Activated CD4-positive, CD25-positive, alpha-beta regulatory T cell treated with anti-CD3 and anti-CD28 coated beads, Interleukin-2, amount 50 U/mL, for 24 hours (primary cell): ENCODE results near the gene ELP4.
A peak's percentile ranks its signal among the peaks of the same experiment; 100 is the strongest.

Source experiments
- ATAC-seq, 2 donors: fragments of 150-1000 bp; cut with Tn5 transposase; one replicate each; pipeline ENCODE4 v1.10.0; 2021; ENCODE audit warnings: mild to moderate bottlenecking in 1 of 2, moderate library complexity in 1 of 2

The ELP4 gene

DNA sequence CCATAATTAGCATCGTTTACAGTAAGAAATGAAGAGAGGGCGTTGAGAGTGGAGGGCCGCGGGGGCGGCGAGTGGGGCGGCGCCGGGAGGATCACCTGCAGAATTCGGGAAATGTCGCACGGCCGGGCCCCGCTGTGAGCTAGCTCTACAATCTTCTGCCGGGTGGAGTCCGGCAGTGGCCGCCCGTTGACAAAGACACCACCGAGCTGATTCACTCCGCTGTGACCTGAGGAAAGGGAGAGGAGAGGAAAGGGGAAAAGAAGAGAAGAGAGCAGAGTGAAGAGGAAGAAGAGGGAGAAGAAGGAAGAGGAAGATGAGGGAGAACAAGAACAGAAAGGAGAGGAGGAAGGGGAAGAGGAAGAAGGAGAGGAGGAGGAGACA lies 293.0 kb downstream of the ELP4 start:
- no peak for ATAC-seq

DNA sequence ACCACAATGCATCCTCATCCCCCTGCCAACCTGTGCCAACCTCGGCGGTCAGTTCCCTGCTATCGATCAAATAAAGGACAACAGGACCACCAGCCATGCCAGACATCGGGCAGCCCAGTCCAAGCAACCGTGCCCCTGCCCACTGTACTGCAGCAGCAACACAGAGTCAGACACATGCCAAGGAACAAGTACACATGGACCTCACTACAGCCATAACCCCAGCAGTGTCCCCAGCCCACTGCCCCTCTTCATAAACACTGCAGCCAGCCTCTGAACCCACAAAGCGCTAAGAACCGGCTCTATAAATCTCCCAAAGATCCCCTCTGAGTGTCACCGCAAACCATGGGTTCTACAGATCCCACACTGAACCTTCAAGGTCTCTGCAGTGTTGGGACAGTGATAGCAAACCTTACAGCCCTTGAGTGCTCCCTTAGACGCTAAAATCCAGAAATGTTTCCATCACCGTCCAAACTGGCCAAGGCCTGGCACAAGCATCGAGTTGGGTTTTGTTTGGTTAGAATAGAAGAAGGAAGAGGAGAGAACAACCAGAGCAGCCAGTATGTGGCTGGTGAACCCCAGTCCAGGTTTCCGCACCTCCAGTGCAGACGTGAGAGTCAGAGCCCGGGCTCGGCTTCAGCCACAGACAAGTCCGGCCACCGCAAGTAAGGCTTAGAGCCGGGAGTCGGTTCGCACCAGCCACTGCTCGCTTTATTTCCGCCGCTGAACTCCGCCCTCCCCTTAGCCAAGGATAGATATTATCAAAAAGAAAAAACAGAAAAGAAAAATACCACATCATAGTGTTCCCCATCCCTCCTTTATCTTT lies 293.6 kb downstream of the ELP4 start:
- ATAC-seq = no peak

DNA sequence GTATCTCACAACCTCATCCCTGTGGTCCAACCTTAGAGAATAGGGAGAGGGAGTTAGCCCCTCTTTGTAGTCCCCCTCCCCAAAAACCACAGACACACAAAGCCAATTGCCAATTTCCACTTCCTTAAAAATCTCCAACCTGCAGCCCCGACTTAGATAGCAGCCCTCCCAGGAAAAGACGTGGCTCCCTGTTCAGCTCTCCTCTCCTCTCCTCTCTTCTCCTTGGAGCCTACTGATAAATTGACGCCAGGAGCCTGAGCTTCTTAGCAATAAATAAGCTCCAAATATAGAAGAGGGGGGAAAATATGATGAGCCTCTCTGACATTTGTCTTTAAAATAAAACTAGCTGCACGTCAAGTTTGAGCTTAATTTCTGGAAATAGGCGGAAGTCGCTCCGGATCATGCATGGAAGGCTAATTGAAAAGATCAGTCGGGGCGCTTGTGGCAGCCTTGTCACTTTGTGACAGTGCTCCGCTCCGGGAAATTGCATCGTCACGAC lies 294.3 kb downstream of the ELP4 start:
- no peak for ATAC-seq

DNA sequence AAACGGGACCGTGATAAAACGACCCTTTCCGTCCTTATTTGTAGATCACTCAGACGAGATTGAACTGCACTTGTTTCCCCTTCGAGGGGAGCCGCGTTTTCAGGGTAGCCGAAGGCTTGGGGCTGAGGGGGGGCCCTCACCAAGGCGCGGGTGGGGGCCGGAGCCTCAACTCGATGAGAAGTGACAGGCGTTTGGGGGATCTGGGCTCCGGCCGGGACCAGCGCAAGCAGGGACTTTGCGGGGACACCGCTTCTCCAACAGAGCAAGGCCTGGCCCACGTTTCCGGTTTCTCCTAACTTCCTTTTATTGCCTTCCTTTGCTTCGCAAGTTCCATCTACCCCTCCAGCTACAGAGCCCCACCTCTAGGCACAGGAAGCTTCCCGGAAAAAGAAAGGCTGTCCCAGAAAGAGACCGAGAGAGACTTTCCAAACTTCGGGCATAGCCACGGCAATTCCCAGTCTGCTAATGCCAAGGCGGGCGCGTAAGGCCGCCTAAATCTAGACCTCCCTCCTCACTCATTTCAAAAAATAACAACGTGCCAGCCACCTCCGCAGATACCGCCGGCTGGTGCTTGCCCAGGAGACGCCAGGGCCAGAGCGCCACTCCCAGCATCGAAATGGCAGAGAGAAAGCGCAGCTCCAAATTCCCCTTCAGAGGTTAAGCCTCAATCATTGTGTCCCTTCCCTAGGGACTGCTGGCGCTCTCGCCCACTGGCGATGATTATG lies 294.9 kb downstream of the ELP4 start:
- ATAC-seq = no peak

DNA sequence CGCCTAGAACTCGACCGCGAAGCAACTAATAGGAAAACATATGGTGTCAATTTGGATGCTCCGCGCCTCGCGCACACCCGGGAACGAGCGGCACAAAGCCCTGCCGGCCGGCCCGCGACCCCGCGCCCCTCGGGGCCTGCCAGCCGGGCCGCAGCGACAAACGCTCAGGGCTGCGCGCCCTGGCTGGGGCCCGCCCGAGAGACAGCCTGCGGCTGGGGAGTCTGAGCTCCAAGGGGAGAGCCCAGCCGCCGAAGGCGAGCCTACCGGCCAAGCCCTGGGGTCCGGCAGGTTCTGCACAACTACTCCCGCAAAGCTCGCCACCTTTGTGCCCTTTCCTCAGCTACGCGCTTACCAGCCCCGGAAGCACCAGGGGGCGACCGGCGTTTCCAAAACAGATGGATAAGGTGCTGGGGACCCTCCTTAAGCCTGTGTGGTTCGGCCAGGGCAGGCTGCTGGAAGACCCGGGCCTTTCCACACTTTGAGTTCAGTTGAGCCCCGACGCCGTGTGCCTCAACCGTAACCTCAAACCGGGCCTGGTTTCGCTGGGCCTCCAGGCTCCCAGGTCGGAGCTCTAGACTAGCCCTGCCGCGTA lies 295.6 kb downstream of the ELP4 start:
- ATAC-seq = no peak

DNA sequence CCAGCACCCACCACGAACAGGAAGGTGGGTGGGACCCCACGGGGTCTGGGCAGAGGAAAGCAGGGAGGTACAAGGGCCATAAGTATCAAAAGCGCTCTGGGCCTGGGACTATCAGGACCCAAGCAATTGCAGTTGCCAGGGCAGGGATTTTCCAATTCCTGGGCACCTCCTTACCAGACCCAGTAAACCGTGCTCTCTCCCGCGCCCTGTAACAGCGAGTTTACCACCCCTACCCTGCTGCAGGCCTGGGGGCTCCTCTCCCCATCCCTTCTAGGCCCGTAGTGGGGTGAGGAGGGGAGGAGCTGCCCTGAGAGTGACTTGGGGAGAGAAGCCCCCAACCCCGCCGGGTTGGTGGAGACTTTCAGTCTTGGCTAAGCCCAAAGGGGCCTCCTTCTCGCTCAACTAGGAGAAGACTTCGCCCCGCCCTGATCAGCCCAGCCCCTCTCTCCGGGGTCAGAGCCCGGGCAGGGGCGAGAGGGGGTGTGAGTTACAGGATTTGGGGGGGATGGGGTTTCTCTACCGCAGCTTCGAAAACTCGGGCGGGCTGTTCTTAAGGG lies 296.1 kb downstream of the ELP4 start:
- no peak for ATAC-seq

DNA sequence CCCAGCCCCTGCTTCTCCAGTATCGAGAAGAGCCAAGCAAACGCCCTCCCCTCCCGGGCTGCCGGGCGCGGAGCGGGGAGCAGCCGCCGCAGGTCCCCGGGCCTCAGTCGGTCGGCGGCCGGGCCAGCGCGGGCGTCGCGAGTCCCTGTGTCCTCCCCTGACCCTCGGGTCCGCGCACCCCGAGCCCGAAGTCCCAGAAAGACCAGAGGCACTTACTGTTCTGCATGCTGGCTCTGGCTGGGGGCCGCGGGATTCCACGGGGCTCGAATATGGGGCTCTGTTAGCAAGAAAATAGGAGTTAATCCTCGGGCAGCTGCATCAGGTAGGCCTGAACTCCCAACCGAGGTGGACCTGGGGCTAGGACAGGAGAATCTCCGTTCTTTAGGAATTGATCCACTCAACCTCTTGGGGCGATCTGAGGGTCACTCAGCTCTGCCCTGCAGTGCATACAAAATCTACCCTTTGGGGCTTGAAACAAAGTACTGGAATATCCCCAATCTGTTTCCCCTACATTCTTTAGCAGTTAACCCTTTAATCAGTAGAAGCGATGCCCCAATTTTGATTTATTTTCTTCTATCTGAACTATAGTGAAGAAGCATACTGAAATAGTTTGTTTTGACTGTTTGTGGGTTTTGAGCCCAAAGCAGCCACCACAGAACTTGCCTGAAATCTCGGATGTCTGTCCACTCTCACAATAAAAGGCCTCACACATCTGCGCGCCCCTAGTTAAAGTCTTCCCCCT lies 296.8 kb downstream of the ELP4 start:
- no peak for ATAC-seq

DNA sequence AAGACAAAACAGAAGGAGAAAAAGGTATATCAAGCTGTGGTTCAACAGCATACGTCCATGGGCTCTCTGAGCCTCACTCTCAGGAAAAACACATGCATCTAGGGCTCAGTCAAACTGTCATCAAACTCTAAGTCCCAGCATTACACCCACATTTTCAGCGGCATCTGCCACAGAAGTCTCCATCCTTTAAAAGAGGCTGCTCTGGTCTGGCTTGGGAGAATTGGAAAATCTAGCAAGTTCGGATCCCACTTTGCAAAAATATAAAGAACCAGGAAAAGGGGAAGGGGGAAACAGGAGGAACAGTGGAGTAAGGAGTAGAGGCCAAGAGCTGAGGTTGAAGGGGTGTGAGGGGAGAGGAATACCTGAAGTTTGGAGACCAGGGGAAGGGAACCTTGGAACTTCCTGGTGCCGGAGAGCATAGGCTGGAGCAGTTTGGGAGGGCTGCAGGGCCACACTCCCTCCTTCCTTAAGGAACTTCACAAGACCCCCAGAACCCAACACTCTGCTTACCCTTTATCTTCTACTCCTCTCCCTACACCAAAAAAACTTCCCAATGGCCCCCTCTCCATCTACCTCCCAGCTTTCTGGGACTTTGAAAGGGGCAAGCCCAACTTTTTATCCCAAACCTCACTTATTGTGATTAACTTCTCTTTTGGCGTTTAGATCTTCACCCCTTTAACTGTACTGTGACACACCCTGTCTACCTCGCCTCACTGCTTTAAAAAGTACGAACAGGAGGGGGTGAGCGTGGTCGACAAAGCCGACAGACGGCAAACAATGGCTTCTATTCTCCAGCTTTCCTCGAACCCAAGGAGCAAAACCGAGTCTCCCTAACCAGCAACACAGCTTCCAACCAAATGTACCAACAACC lies 297.6 kb downstream of the ELP4 start:
- ATAC-seq = no peak

DNA sequence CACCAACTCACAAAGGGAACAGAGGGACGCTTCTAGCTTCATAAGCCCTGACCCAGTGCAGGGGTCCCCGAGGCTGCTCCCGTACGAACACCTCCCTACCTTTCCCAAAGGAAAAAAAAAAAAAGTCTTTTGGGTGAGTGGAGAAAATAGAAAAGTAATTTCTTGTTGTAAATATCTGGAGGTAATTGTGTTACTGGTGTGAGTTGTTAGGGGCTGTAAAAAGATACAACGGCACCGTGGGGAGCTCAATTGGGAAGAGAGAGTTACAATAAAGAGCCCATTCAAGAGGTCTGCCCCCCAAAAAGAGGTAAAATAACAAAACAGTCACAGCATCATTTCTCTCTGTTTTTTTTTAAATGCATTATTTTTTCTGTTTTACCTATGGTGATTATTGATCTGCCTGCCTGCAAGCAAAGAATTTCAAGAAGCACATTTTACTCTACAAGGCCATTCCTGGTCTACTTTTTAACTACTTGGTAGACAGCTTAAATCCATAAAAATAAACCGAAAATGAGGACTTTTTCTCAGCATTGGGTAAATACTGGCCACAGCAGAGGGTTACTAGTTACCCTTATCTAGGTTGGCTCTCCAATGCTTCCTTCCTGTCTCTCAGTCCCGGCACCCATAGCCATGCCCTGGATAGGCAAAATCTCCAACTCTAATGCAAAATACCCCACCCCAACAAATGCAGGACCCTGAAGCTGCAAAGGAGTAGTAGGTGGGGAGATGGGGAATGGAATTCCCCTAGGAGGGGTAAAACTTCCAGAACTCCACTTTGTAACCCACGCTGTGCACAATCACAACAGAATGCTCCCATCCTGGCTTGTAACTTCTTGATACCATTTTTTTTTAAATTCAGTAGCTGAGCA lies 298.5 kb downstream of the ELP4 start:
- ATAC-seq = no peak

DNA sequence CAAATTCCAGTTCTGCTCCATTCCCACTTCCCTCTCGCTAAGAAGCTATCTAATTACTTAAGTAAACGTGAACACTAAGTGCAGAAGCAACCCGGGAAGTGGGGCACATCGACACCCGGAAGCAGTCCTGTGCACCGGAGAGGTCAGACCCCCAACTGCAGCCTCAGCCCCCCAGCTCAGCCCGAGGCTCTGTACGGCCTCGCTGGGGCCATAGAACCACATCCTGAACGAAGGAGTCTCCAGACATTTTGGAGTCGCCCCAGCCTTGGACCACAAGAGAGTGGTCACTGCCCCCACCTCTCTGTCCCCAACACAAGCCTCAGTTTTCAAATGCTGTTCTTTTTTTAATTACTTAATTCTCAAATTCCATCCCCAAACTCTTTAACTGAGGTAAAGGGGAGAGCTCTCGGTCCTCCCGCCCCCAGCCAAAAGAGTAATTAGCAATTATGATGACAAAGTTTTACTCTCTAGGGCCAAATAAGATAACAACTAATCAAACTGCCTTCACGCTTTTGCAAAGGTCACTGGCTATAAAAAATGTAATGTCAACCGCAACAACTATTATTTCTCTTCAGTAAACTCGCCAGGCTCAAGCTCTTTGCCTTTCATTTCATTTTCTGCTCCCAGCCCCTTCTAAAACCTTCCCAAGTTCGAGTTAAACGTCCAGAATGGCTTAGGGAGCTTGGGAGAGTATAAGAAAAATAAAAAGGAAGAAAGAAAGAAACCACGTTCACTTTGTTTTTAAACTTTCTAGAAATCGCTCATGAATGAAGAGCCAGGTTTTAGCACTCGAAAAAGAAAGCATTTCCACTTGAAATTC lies 299.4 kb downstream of the ELP4 start:
- ATAC-seq = no peak

DNA sequence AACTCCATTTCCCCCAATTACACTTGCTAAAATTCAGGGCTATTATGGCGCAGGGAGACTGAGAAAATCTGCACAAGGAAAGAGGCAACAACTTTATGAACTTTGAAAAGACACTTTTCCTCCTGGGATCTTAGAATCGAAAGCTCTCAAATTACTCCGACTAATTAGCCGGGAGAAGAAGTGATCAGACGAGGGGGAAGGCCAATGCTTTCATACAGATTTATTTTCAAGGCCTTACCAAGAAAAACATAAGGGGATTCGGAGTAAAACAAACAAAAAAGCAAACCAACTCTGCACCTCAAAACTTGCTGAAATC lies 299.9 kb downstream of the ELP4 start:
- ATAC-seq = no peak

DNA sequence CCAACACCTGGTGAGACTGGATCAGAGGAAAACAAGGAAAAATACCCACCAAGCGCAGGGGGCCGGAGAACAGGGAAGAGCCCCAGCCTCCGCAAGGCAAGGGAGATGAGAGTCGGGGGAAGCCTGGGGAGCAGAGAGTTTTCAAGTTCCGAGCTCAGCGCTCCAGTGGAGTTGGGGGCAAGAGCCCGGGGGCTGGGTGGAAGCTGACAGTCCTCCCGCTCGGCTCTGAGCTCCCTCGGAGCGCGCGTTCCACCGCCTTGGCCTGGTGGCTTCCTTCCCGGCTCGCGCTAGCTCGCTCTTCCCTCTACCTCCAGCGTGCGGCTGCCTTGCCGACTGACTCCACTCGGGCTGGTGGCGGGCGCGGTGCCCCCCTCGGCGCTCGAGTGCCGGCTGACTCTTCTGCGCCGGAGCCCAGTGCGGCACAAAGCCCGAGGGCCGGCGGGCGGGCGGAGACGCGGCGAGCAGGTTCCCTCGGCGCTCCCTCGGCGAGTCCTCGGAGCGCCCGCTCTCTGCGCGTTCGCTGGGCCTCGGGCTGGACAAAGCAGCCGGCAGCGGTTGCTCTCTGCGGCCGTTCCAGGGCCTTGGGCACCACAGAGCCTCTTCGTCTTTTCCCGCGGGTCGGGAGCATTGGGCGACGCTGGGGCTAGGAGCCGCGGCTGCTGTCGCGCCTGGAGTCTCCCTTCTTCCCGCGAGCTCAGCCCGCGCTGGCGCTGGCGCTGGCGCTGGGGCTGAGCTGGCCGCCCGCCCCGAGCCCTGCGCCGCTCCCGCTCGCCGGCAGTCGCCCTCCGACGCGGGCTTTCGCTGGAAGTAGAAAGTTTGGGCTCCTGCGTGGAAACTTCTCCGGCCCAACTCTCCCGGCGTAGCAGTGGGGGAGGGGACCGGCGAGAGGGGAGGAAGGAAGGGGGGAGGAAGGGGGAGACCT lies 300.6 kb downstream of the ELP4 start:
- ATAC-seq = no peak

DNA sequence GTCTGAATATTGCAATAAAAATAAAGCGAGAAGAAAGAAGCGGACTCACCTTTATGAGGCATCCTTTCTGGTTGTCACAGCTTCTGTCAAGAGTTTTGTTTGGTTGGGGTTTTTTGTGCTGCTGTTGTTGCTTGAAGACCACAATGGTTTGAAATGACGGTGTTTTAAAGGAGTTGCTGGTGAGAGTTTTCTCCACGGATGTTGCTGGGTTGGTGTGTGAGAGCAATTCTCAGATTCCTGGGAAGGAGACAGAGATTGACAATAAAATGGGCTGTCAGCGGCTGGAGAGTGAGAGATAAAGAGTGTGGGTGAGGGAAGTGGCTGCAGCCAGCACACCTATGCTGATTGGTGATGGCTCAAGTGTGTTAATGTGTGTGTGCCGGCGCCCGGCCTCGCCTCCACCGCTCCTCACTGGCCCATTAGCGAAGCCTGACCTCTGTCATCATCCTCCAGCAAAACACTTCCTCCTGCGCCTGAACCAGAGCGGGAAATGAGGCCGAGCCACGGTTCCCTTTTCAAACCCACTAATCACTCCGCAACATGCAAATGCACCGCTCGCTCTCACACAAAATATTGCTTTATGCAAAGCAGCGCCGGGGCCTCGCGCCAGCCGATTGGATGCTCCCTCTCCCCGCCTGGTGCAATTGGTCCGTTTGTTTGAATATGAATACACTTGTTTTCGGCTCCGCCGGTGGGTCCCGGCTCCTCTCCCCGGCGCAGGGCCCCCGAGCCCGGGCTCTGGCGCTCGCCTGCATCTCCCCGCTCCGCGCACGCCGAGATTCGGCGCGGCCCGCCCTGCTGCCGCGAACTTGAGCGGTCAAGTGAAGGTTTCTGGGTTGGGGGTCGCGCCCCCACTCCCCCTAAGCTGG lies 301.4 kb downstream of the ELP4 start, which contains the start of gene PAX6:
Gene PAX6, minus strand, starts transcription at position 544 of the 869 bp plus-strand sequence. CDS start 4,911 bp downstream, outside the sequence.
- peak; percentile 47 to 49 for ATAC-seq

DNA sequence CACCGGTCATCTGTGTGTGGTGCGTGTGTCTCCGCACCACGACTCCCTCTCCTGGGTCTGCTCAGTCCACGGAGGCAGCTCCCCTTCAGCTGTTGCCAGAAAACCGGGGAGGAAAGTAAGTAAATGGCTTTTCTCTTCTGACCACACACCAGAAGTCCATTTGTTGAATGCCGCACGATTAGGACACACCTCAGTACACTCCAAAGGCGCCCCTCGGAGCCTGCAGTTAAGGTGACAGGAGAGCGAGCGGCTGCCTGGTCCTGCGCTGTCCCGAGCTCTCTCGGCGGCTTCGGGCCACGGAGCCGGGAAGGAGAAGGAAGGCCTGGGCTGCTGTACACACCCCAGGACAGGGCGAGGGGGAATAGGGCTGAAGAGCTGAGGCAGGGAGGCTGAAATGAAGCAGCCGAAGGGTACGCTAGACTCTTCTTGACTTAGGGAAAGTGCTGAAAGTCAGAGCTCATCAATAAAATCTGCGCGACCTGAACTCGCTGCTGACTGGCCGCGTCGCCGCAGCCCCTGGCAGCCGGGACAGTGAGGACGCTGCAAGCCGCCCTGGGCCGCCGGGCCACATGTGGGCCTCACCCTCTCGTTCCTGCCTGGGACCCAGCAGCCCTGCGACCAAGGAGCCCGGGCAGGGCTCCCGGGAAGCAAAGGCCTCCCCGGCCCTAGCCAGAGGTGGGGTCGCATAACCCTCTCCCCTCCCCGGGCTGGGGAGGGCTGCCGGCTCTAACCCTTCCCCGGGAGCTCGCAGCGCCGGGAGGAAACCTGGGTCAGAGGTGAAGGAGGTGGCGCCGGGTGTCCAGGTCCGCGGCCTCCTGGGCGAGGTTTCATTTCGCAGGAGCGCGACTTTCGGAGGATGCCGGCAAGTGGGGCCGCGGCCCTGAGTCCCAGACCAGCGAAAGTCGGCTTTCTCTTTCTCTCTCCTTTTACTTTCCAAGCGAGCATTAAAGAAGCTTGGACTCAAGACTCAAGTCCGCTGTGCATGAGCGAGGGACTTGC lies 303.1 kb downstream of the ELP4 start:
- ATAC-seq = no peak

DNA sequence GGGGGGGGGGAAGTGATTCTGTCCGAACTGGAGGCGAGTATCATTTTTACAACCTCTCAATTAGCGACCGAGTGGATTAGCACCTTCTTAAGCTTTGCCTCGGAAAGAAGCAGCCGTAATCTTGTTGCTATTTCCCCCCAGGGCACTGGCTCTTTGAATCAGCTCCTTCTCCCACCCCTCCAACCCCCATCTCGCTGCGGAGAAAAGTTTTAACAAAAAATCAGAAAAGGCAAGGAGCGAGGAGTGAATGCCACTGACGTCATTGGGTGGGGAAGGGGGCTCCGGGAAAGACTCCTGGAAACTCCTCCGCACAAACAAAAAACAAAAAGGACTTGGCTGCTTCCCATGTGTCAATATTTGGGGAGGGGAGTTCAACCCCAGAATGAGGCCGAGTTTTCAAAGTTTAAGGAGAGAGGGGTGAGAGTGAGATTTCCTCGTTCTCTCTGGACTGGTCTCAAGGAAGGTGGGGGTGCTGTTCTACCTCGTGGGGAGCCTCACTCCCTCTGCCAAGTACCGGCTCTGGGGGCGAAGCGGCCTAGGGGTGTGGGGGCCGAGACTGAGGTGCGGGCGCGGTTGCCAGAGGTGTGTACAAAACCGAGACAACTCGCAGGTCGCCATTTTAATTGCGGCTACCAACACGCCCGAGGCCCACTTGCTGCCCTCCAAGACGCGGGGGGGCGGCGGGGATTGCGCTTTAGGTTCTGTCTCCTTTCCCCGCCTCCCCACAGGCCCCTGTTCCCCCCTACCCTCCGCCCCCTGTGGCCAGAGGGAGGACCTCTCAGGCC lies 304.0 kb downstream of the ELP4 start:
- no peak for ATAC-seq
